CD14-positive monocyte (primary cell): ENCODE measurements around the gene FOXP1. TPM values are rescaled to one million over a fixed set of nuclear protein-coding genes. Genes with fewer than 3 reads are reported as not detected.
A peak's percentile ranks its signal among the peaks of the same experiment; 100 is the strongest.

ENCODE experiments used
- DNase-seq, 3 donors: peaks; one replicate each; pipeline ENCODE4 v3.0.0-alpha.2; 2011 to 2022
- H2AFZ ChIP-seq: 2 replicates; pipeline ENCODE4 v1.6.0; 2012; ENCODE audit warnings: mild to moderate bottlenecking, low read depth, low read length, inconsistent platforms; ENCODE audit not compliant: insufficient read depth, poor library complexity, severe bottlenecking
- H3K27ac ChIP-seq, 2 donors: 1 replicate in 1 of 2; 2 replicates in 1 of 2; pipeline ENCODE4 v1.5.1; 2012 to 2013; ENCODE audit warnings: low read length in 2 of 2, control low read depth in 1 of 2, inconsistent platforms in 1 of 2, low read depth in 1 of 2, mild to moderate bottlenecking in 1 of 2
- H3K27me3 ChIP-seq, 2 donors: one replicate each; pipeline versions ENCODE4 v1.6.0 to v1.6.1; 2011 to 2013; ENCODE audit warnings: low read length in 2 of 2; ENCODE audit not compliant: control insufficient read depth in 2 of 2, insufficient read depth in 2 of 2
- H3K36me3 ChIP-seq, 2 donors: replicated peaks in 1 of 2; 1 replicate in 1 of 2; 2 replicates in 1 of 2; pipeline versions ENCODE4 v1.5.1 to v1.6.1; 2012 to 2013; ENCODE audit warnings: low read length in 2 of 2, control low read depth in 1 of 2, inconsistent platforms in 1 of 2, mild to moderate bottlenecking in 1 of 2; ENCODE audit not compliant: insufficient read depth in 2 of 2, control insufficient read depth in 1 of 2
- H3K4me1 ChIP-seq, 2 donors: 1 replicate in 1 of 2; 2 replicates in 1 of 2; pipeline versions ENCODE4 v1.5.1 to v1.6.1; 2012 to 2013; ENCODE audit warnings: low read length in 2 of 2, control low read depth in 1 of 2, inconsistent platforms in 1 of 2, mild to moderate bottlenecking in 1 of 2, moderate library complexity in 1 of 2; ENCODE audit not compliant: insufficient read depth in 2 of 2, control insufficient read depth in 1 of 2
- H3K4me2 ChIP-seq: replicated peaks from 2 replicates; pipeline ENCODE3; 2012; ENCODE audit warnings: low read length, moderate library complexity, mild to moderate bottlenecking; ENCODE audit not compliant: poor library complexity, severe bottlenecking; ENCODE audit errors: extremely low read depth
- H3K4me3 ChIP-seq, 3 experiments: fragments of 200-600 bp in 1 of 3; sonication (generic) in 1 of 3; replicated peaks in 1 of 3; 1 replicate in 2 of 3; 2 replicates in 1 of 3; pipeline ENCODE4 v1.5.1; 2011 to 2013; ENCODE audit warnings: low read length in 3 of 3, mild to moderate bottlenecking in 3 of 3, control low read depth in 2 of 3, low read depth in 2 of 3, inconsistent platforms in 1 of 3, moderate library complexity in 1 of 3
- H3K79me2 ChIP-seq: 2 replicates; pipeline ENCODE4 v1.6.0; 2012; ENCODE audit warnings: mild to moderate bottlenecking, control low read depth, inconsistent platforms, low read length, moderate library complexity; ENCODE audit not compliant: insufficient read depth
- H3K9ac ChIP-seq: 2 replicates; pipeline ENCODE4 v1.6.0; 2017; ENCODE audit warnings: low read length, mild to moderate bottlenecking; ENCODE audit not compliant: insufficient read depth, poor library complexity, severe bottlenecking
- H3K9me3 ChIP-seq, 2 donors: replicated peaks in 1 of 2; 1 replicate in 1 of 2; 2 replicates in 1 of 2; pipeline versions ENCODE4 v1.5.1 to v1.6.1; 2012 to 2013; ENCODE audit warnings: low read length in 2 of 2, control low read depth in 1 of 2; ENCODE audit not compliant: control insufficient read depth in 1 of 2, insufficient read depth in 1 of 2
- H4K20me1 ChIP-seq: 2 replicates; pipeline ENCODE4 v1.6.0; 2012; ENCODE audit warnings: mild to moderate bottlenecking, low read length, control low read depth, moderate library complexity; ENCODE audit not compliant: insufficient read depth
- H3K27ac Mint-ChIP-seq, 7 donors: one replicate each; pipeline ENCODE4 v1.8.0; 2020; ENCODE audit warnings: mild to moderate bottlenecking in 7 of 7, mixed read lengths in 7 of 7, moderate library complexity in 6 of 7, inconsistent platforms in 2 of 7
- H3K27me3 Mint-ChIP-seq, 3 donors: one replicate each; pipeline ENCODE4 v1.8.0; 2021 to 2022; ENCODE audit warnings: low read depth in 3 of 3, mild to moderate bottlenecking in 3 of 3, mixed read lengths in 3 of 3, moderate library complexity in 3 of 3, inconsistent platforms in 1 of 3
- H3K36me3 Mint-ChIP-seq, 2 donors: one replicate each; pipeline ENCODE4 v1.8.0; 2020; ENCODE audit warnings: mixed read lengths in 2 of 2, inconsistent platforms in 1 of 2, mild to moderate bottlenecking in 1 of 2
- H3K4me1 Mint-ChIP-seq: one replicate; pipeline ENCODE4 v1.8.0; 2020; ENCODE audit warnings: mild to moderate bottlenecking, mixed read lengths
- H3K4me3 Mint-ChIP-seq, 2 donors: one replicate each; pipeline ENCODE4 v1.8.0; 2020; ENCODE audit warnings: mild to moderate bottlenecking in 2 of 2, mixed read lengths in 2 of 2, moderate library complexity in 1 of 2
- H3K9me3 Mint-ChIP-seq, 7 donors: one replicate each; pipeline ENCODE4 v1.8.0; 2020 to 2022; ENCODE audit warnings: mixed read lengths in 7 of 7, mild to moderate bottlenecking in 6 of 7, moderate library complexity in 6 of 7, inconsistent platforms in 2 of 7
- CTCF ChIP-seq: fragments of 200-600 bp; IDR thresholded peaks from one replicate; pipeline ENCODE4 v1.8.0; 2022; ENCODE audit warnings: antibody characterized with exemption, mild to moderate bottlenecking
- WGBS: methylation state at CpG from one replicate; pipeline ENCODE4 v1.1.5; 2013; ENCODE audit warnings: missing lambda C conversion rate; ENCODE audit not compliant: insufficient coverage; 5-methylcytosine and 5-hydroxymethylcytosine counted together
- intact Hi-C, 2 donors: fragments of 100-400 bp; cut with micrococcal nuclease; formaldehyde crosslinking; loops; one replicate each; pipeline versions ENCODE4 v1.15.0 to v1.15.1; 2023
- polyA plus RNA-seq, 3 donors: library from polyadenylated mRNA; depleted of rRNA in 1 of 3; unstranded in 2 of 3; stranded (reverse) in 1 of 3; fragments of 300-500 nt in 2 of 3; fragments of >200 nt in 1 of 3; fragmentation: Illumina TruSeq in 2 of 3; gene quantifications; 1 replicate in 2 of 3; 2 replicates in 1 of 3; pipeline ENCODE4 v1.2.3, GENCODE V29; 2012 to 2021

Gene FOXP1
- polyA plus RNA-seq, 3 donors, result 25.7 to 42.6 (median 27.8) TPM

GRCh38 chr3:71128961-71129360, 454.6 kb downstream of the FOXP1 start:
- H3K4me1 Mint-ChIP-seq, result peaks cover 37% of the 10 kb centered on the region
- H3K79me2 ChIP-seq, result peaks cover 12% of the 10 kb centered on the region
- DNase-seq, result no peak

GRCh38 chr3:71127844-71128243, 455.7 kb downstream of the FOXP1 start:
- no peaks in the 10 kb centered on the region for H3K27me3 ChIP-seq
- Mint-ChIP-seq H3K4me3 (no peak overlapping the region), H3K27me3 (no peaks in the 10 kb centered on the region), H3K27ac (no peak overlapping the region), H3K9me3 (no peaks in the 10 kb centered on the region), H3K4me1 (peaks cover 37% of the 10 kb centered on the region), H3K36me3 (peaks cover 1 to 2% of the 10 kb centered on the region in 2 donors)
- H3K79me2 ChIP-seq, result peaks cover 12% of the 10 kb centered on the region
- no peaks in the 10 kb centered on the region for H3K9me3 ChIP-seq
- intact Hi-C loops, result no loop called here
- H3K27ac ChIP-seq, result no peak overlapping the region
- H4K20me1 ChIP-seq, result peaks cover 63% of the 10 kb centered on the region
- no peak for DNase-seq
- H3K4me2 ChIP-seq, result no peak overlapping the region
- no peak for TF ChIP-seq CTCF
- H3K4me3 ChIP-seq, result no peak overlapping the region
- no peak overlapping the region for H3K9ac ChIP-seq
- H3K36me3 ChIP-seq, result no peaks in the 10 kb centered on the region
- H3K4me1 ChIP-seq, result peaks cover 20 to 22% of the 10 kb centered on the region in 2 donors
- H2AFZ ChIP-seq, result no peak overlapping the region
- 67% methylated on average over 1 of the region's 7 CpGs for WGBS

More at GRCh38 chr3:71128961-71129360, 454.6 kb downstream of the FOXP1 start:
- no peak overlapping the region for H3K27ac ChIP-seq
- H3K36me3 ChIP-seq, result peaks cover 0 to 1% of the 10 kb centered on the region in 2 donors
- H3K4me1 ChIP-seq, result peaks cover 20 to 22% of the 10 kb centered on the region in 2 donors
- H3K4me3 ChIP-seq, result no peak overlapping the region
- H3K27me3 Mint-ChIP-seq, result no peaks in the 10 kb centered on the region
- no peaks in the 10 kb centered on the region for H3K9me3 Mint-ChIP-seq
- H3K9ac ChIP-seq, result no peak overlapping the region
- H3K36me3 Mint-ChIP-seq, result peaks cover 7 to 9% of the 10 kb centered on the region in 2 donors
- 35% methylated on average over 4 of the region's 6 CpGs for WGBS
- intact Hi-C loops, result no loop called here
- TF ChIP-seq CTCF, result no peak
- H3K27ac Mint-ChIP-seq, result peak overlapping the region in 1 of 7 donors; percentile 68
- H3K9me3 ChIP-seq, result no peaks in the 10 kb centered on the region
- no peak overlapping the region for H2AFZ ChIP-seq
- H3K4me2 ChIP-seq, result no peak overlapping the region
- peaks cover 66% of the 10 kb centered on the region for H4K20me1 ChIP-seq
- H3K4me3 Mint-ChIP-seq, result no peak overlapping the region
- H3K27me3 ChIP-seq, result no peaks in the 10 kb centered on the region
